SK-N-SH (cell line): ENCODE measurements around the gene RELN.

Experiments used
- EP300 ChIP-seq, 2 experiments: IDR thresholded peaks; 2 replicates each; pipeline versions ENCODE4 v1.4.0 to v1.6.1; 2012; ENCODE audit warnings: borderline replicate concordance in 1 of 2, low read depth in 1 of 2, low read length in 1 of 2
- FOXM1 ChIP-seq: IDR thresholded peaks from 2 replicates; pipeline ENCODE4 v1.4.0; 2012; ENCODE audit warnings: low read depth, mild to moderate bottlenecking
- IRF3 ChIP-seq: fragments of 150-350 bp; IDR thresholded peaks from 2 replicates; pipeline ENCODE4 v1.6.1; 2016; ENCODE audit warnings: mild to moderate bottlenecking, low read depth, low read length
- POLR2AphosphoS5 ChIP-seq: IDR thresholded peaks from 2 replicates; pipeline ENCODE4 v1.6.1; 2012; ENCODE audit warnings: low read depth, low read length
- RAD21 ChIP-seq: IDR thresholded peaks from 2 replicates; pipeline ENCODE4 v1.6.1; 2012; ENCODE audit warnings: mild to moderate bottlenecking, low read length
- TAF1 ChIP-seq: IDR thresholded peaks from 2 replicates; pipeline ENCODE4 v1.6.1; 2012; ENCODE audit warnings: low read depth, mild to moderate bottlenecking, low read length, moderate library complexity, borderline replicate concordance
- TF ChIP-seq, protein P1 (sequence below): fragments of 200-600 bp; sonication (generic); IDR thresholded peaks from 2 replicates; pipeline ENCODE4 v1.6.1; 2017; ENCODE audit warnings: antibody characterized with exemption, mild to moderate bottlenecking, moderate library complexity
- TF ChIP-seq, protein P2 (sequence below): IDR thresholded peaks from 2 replicates; pipeline ENCODE4 v1.4.0; 2012; ENCODE audit warnings: low read depth, borderline replicate concordance
- TF ChIP-seq, protein P3 (sequence below): IDR thresholded peaks from 2 replicates; pipeline ENCODE4; 2012

DNA sequence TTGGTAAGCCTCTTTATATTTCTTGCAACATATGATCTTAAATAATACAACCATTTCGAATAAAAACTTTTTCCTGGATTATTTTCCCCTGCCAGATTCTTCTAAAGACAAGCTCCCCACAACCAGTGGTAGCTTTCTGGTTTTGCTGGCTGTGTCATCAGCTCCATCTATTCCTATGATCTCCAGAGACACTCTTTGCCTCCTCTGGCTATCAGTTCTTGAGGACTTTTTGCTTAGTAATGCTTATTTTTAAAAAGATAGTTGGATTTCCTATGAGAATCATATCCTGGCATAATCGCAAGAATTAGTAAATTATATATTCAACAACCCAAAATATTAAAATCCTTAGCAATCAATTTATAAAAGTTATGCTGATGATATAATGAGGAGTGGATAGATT, 439.7 kb downstream of the RELN start:
- TF ChIP-seq TAF1 (no peak), IRF3 (no peak), RAD21 (no peak), POLR2AphosphoS5 (no peak), FOXM1 (no peak), EP300 (IDR thresholded peaks at IDR 0.05; ENCODE audit: borderline replicate concordance in 1 of 2, low read depth in 1 of 2, low read length in 1 of 2) (no peak)
- TF ChIP-seq, protein P1, sequence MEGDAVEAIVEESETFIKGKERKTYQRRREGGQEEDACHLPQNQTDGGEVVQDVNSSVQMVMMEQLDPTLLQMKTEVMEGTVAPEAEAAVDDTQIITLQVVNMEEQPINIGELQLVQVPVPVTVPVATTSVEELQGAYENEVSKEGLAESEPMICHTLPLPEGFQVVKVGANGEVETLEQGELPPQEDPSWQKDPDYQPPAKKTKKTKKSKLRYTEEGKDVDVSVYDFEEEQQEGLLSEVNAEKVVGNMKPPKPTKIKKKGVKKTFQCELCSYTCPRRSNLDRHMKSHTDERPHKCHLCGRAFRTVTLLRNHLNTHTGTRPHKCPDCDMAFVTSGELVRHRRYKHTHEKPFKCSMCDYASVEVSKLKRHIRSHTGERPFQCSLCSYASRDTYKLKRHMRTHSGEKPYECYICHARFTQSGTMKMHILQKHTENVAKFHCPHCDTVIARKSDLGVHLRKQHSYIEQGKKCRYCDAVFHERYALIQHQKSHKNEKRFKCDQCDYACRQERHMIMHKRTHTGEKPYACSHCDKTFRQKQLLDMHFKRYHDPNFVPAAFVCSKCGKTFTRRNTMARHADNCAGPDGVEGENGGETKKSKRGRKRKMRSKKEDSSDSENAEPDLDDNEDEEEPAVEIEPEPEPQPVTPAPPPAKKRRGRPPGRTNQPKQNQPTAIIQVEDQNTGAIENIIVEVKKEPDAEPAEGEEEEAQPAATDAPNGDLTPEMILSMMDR: no peak
- TF ChIP-seq, protein P2, sequence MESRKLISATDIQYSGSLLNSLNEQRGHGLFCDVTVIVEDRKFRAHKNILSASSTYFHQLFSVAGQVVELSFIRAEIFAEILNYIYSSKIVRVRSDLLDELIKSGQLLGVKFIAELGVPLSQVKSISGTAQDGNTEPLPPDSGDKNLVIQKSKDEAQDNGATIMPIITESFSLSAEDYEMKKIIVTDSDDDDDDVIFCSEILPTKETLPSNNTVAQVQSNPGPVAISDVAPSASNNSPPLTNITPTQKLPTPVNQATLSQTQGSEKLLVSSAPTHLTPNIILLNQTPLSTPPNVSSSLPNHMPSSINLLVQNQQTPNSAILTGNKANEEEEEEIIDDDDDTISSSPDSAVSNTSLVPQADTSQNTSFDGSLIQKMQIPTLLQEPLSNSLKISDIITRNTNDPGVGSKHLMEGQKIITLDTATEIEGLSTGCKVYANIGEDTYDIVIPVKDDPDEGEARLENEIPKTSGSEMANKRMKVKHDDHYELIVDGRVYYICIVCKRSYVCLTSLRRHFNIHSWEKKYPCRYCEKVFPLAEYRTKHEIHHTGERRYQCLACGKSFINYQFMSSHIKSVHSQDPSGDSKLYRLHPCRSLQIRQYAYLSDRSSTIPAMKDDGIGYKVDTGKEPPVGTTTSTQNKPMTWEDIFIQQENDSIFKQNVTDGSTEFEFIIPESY: no peak
- TF ChIP-seq, protein P3, sequence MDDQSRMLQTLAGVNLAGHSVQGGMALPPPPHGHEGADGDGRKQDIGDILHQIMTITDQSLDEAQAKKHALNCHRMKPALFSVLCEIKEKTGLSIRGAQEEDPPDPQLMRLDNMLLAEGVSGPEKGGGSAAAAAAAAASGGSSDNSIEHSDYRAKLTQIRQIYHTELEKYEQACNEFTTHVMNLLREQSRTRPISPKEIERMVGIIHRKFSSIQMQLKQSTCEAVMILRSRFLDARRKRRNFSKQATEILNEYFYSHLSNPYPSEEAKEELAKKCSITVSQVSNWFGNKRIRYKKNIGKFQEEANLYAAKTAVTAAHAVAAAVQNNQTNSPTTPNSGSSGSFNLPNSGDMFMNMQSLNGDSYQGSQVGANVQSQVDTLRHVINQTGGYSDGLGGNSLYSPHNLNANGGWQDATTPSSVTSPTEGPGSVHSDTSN: no peak
